HG03354 (cell line): ENCODE results near the gene POU2F3.

Experiments used
- ATAC-seq: cut with Tn5 transposase; IDR thresholded peaks from one replicate; pipeline ENCODE4 v1.9.1; 2021; ENCODE audit warnings: mild to moderate bottlenecking; ENCODE audit not compliant: unreplicated experiment, poor library complexity, severe bottlenecking

Gene POU2F3

GRCh38 chr11:120224361-120224760, 15.6 kb upstream of the POU2F3 start:
- no peak for ATAC-seq

- no peak for ATAC-seq
Measured at GRCh38 chr11:120224972-120225909, 14.7 kb upstream of the POU2F3 start.

GRCh38 chr11:120226242-120226641, 13.7 kb upstream of the POU2F3 start:
- no peak for ATAC-seq

GRCh38 chr11:120226714-120227113, 13.2 kb upstream of the POU2F3 start:
- ATAC-seq = no peak

GRCh38 chr11:120227228-120227852, 12.6 kb upstream of the POU2F3 start:
- no peak for ATAC-seq

GRCh38 chr11:120228794-120229384, 11.1 kb upstream of the POU2F3 start:
- ATAC-seq = no peak

GRCh38 chr11:120229451-120230424, 10.2 kb upstream of the POU2F3 start:
- no peak for ATAC-seq

- ATAC-seq = no peak
Measured at GRCh38 chr11:120230433-120231071, 9.4 kb upstream of the POU2F3 start.

GRCh38 chr11:120231963-120232362, 8.0 kb upstream of the POU2F3 start:
- ATAC-seq = no peak

- ATAC-seq = no peak
Measured at GRCh38 chr11:120233207-120233803, 6.6 kb upstream of the POU2F3 start.

- peak; percentile 55 for ATAC-seq
Measured at GRCh38 chr11:120235024-120235628, 4.8 kb upstream of the POU2F3 start.

GRCh38 chr11:120236169-120237107, 3.5 kb upstream of the POU2F3 start:
- ATAC-seq = no peak

- ATAC-seq = no peak
Measured at GRCh38 chr11:120238968-120239620, 846 bp upstream of the POU2F3 start.

GRCh38 chr11:120240866-120241265, 926 bp downstream of the POU2F3 start:
- ATAC-seq = no peak

GRCh38 chr11:120241277-120241676, 1.3 kb downstream of the POU2F3 start:
- ATAC-seq = no peak

- no peak for ATAC-seq
Measured at GRCh38 chr11:120243221-120243620, 3.3 kb downstream of the POU2F3 start.
